GM12873 (cell line): Measurements from ENCODE around the gene ADARB1.

Experiments
- TF ChIP-seq, protein P1 (sequence below): IDR thresholded peaks from 2 replicates; pipeline ENCODE4 v1.5.1; 2012; ENCODE audit warnings: low read depth, mild to moderate bottlenecking, moderate library complexity, low read length, control low read depth; ENCODE audit not compliant: insufficient read depth; ENCODE audit errors: missing control alignments

Gene ADARB1

DNA sequence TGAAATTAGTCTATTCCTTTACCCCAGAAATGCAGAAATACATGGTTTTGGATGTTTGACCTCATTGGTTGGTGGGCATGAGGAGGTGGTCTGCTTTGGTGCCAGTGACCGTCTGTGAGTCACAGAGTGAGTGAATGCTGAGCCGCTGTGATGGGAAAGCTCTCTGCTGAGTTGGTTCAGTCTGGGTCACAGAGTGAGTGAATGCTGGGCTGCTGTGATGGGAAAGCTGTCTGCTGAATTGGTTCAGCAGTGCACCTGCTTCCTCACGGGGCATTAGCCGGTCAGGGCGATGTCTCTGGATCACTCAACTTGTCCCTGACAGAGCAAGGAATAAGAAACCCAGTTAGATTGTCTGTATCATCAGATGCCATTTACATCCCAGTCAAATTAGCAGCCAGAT is 40.8 kb downstream of the ADARB1 start:
- TF ChIP-seq, protein P1, sequence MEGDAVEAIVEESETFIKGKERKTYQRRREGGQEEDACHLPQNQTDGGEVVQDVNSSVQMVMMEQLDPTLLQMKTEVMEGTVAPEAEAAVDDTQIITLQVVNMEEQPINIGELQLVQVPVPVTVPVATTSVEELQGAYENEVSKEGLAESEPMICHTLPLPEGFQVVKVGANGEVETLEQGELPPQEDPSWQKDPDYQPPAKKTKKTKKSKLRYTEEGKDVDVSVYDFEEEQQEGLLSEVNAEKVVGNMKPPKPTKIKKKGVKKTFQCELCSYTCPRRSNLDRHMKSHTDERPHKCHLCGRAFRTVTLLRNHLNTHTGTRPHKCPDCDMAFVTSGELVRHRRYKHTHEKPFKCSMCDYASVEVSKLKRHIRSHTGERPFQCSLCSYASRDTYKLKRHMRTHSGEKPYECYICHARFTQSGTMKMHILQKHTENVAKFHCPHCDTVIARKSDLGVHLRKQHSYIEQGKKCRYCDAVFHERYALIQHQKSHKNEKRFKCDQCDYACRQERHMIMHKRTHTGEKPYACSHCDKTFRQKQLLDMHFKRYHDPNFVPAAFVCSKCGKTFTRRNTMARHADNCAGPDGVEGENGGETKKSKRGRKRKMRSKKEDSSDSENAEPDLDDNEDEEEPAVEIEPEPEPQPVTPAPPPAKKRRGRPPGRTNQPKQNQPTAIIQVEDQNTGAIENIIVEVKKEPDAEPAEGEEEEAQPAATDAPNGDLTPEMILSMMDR = no peak

DNA sequence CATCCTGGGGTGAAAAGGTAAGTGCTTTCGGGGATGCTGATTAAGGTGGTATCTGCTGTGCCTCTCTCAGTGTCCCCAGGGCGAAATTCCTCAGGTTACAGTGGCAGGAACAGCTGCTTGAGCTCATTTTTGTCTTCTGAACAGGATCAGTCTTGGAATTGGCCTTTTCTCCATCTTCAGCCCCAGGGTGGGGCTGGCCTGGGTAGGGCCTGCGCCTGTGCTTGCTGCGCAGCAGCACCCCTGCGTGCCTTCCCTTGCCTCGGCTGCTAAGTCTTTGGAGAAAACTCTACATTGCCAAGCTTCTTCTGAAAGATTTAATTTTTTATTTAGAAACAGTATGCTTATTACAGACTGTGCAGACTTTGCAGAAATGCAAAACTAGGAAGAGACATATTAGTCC is 41.7 kb downstream of the ADARB1 start:
- TF ChIP-seq, protein P1 = no peak

DNA sequence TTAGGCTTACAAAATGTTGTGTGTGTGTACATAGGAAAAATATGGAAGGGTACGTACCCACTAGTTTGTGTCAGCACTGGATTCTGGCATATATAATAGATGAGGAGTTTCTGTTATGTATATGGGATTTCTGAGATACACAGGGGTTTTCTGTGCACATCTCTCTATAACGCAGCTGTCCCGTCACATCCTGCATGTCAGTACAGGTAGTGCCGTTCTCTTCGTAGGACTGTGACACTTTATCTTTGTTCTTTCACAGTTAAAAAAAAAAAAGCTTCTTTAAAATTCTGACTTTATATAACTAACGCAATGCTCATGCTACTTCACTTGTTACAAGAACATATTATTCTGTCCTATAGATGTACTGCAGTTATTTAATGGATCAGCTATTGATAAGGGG is 42.9 kb downstream of the ADARB1 start:
- TF ChIP-seq, protein P1 = no peak

DNA sequence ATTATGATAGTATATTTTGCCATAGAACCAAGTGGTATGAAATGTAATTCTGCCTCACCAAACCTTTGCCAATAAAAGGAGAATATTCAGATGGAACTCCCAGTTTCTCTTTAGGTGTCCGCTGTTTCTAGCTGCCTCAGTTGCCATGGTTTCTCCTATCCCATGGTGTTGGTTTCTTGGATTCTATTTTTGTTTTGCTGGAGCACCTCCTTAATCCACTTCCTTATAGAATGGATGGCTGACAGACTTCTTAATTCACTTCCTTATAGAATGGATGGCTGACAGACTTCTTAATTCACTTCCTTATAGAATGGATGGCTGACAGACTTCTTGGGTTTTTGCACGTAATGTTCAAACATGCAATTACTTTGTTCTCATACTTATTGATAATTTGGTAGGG is 43.7 kb downstream of the ADARB1 start:
- TF ChIP-seq, protein P1 = no peak

DNA sequence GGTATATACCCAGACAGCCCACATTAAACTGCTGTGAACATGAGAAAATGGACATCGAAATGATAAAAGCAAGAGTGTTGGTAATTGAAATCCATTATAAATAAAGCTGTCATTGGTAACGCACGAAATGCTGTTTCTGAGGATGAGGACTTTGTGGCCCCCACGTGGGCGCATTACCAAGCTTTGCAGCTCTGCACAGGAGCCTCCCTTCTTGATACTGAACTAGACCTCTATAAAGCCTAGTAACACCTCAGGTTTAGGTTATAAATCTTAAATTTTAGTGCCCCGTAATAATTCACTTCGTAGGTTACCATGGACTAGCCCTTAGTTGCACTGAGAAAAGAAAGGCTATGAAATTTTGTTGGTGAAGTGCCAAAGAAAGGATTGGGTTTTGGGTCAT is 45.4 kb downstream of the ADARB1 start:
- TF ChIP-seq, protein P1 = no peak

DNA sequence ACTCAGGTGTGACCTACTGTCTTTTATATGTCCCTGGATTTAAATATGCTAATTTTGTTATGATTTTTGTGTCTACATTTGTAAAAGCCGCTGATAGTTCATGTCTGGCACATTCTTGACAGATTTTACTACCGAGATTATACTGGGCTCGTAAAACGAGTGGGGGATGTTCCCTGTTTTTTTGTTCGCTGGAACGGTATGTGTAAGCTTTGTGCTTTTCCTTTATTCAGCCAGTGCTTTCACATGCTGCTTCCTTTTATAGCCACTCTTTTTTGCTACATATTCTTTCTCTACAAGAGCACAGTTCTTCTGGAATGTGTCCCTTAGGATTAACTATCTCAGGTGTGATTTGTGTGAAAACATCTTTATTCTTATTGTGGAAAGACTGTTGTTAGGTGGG is 46.6 kb downstream of the ADARB1 start:
- TF ChIP-seq, protein P1 = no peak

DNA sequence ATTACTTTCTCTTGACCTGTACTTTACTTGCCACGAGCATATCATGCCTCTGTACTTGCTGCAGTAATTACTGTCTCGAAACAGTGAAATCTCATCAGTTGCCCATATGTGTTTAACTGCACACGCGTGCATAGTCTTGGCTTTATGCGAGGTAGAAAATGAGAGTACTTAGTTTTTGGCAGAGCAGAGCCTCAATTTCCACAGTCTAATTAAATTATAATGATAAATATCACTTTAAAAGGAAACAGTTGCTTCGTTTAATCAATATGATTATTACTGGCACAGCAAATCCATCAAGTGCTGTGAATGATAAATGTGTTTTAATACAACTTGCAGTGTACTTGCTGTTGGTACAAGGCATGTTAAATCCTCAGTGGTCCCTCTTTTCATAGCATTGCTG is 47.6 kb downstream of the ADARB1 start:
- TF ChIP-seq, protein P1 = no peak
